Omental fat pad (tissue), 4 donors: ENCODE data around the gene FAR1. TPM values are rescaled to one million over a fixed set of nuclear protein-coding genes. Genes with fewer than 3 reads are reported as not detected.

Experiments used
- ATAC-seq: fragments of 150-250 bp; one replicate; pipeline ENCODE4 v1.9.1; 2016; ENCODE audit warnings: mild to moderate bottlenecking, moderate library complexity; ENCODE audit not compliant: low FRiP score
- DNase-seq: peaks from one replicate; pipeline ENCODE4 v3.0.0-alpha.2; 2019; ENCODE audit warnings: low spot score
- CTCF ChIP-seq, 3 donors: fragments of 450-650 bp; IDR thresholded peaks; one replicate each; pipeline ENCODE4 v1.5.1; 2016 to 2017; ENCODE audit warnings: antibody characterized with exemption in 3 of 3, mild to moderate bottlenecking in 3 of 3, moderate library complexity in 2 of 3
- total RNA-seq, 4 donors: library from RNA; depleted of rRNA; stranded (reverse); fragments of >200 nt; gene quantifications; one replicate each; pipeline ENCODE4 v1.1.0, GENCODE V29; 2016

The FAR1 gene
- total RNA-seq, 4 donors from 2014 or later: 35.4 to 56.8 (median 45.4) TPM

DNA sequence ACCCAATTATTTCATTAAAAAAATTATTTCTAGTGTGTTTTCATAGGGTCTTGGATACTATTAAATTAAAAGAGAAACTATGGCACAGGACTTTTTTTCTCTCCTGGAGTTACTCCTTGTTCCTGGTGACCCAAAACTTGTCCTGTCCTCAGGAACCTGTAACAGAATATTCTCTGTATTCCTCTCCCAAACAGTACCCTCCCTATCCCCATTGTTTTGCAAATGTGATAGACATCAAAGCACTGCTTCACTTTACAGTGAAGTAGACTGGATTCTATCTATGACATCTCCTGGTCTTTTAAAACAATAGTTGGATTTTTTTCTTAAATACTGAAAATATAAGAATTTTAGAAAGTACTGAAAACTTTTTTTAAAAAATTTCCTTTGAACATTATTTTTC, 37.2 kb downstream of the FAR1 start:
- ATAC-seq: no peak
- TF ChIP-seq CTCF (IDR thresholded peaks at IDR 0.05): no peak
- DNase-seq: no peak

DNA sequence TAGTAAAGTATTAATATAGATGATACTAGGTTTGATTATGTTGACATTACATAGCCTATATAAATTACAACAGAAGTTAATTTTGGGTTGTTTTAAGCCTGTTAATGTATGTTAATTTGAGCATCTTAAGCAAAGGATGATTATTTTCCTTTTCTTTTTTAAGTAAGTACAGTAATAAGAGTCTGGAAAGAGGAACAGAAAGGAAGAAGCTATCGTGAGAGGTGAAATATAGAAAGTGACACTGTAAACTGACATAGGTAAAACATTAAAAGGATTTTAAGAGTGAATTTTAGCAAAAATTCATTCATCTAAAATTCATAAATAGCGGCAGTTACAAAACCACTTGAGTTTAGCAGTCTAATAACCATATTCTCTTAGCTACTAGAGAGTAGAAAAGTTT, 45.5 kb downstream of the FAR1 start:
- TF ChIP-seq CTCF (IDR thresholded peaks at IDR 0.05): no peak
- ATAC-seq (no peak), DNase-seq (no peak)

DNA sequence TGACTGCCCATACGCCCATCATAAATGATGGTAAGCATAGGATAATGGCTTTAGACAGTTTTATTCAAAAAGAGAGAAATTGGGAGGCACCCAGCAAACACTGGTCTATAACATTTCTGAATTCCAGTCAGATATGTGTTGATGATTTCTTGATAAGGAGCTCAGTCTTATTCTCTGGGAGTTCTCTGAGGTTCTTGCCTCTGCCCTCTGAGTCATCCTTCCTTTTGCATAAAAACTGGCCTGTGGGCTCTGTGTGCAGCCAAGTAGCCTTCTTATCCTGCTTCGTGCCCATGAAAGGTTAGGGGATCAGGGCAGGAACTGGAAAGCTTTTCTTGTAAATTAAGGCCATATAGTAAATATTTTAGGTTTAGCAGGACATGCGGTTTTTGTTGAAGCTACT, 48.9 kb downstream of the FAR1 start:
- no peak for TF ChIP-seq CTCF (IDR thresholded peaks at IDR 0.05)
- peak; percentile 67 for ATAC-seq

GRCh38 chr11:13718394-13718793, 49.9 kb downstream of the FAR1 start:
- ATAC-seq (no peak), DNase-seq (no peak)
- no peak for TF ChIP-seq CTCF (IDR thresholded peaks at IDR 0.05)

More for the DNA sequence above, 48.9 kb downstream of the FAR1 start:
- no peak for DNase-seq

DNA sequence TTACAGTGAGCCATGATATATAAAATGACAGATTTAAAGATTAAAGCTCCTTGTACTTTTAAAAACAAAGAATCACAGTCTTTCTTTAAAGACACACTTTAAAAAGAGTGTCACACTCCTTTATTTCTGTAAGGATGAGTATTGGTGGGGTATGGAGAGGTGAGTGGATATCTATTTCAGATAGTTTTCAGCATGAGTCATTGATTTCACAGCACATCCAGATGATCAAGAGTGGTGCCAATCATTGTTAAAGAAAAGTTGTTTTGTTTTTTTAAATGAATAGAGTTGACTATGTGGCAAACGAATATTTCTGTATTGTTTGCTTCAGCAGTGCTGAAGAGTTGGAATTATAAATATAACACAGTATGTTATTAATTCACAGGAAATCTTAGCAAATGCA, 52.5 kb downstream of the FAR1 start:
- no peak for DNase-seq
- TF ChIP-seq CTCF (IDR thresholded peaks at IDR 0.05): no peak
- no peak for ATAC-seq

DNA sequence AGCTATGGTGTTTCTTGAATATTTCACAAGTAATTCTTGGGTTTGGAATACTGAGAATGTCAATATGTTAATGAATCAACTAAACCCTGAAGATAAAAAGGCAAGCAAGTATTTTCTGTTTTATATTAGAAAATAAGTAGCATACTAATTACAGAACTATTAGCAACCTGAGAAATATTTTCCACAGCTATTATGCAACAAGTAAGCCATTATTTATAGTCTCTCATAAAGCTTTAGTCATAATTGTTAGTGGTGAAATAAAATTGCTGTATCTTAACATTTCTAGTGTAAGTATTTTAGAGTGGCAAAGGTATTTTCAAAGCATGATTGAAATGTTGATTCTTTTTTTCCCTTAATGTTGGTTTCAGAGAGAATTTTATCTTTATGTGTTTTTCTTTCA, 53.3 kb downstream of the FAR1 start:
- peak; percentile 45 for ATAC-seq
- DNase-seq: no peak
- TF ChIP-seq CTCF (IDR thresholded peaks at IDR 0.05): no peak

DNA sequence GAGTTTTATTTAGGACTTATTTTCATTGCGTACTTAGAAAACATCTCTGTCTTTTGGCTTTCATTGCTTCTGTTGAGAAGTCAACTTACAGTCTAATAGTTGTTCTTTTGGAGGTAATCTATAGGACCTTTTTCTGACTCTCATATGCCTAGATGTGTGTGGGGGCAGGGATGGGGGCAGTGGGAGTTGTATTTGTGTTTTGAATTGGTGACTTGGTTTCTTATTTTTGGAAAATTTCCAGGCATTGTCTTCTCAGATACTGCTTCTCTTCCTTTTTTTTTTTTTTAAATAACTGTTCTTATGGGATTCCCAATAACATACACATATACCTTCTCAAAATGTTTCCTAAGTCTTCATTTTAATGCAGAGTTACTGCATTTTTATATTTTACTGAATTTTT, 58.0 kb downstream of the FAR1 start:
- ATAC-seq (no peak), DNase-seq (no peak)
- TF ChIP-seq CTCF (IDR thresholded peaks at IDR 0.05): no peak
